Erythroblast (primary cell): ENCODE results near the gene ALG12.

Experiments
- GATA1 ChIP-seq: IDR thresholded peaks from 2 replicates; pipeline ENCODE4 v1.6.1; 2011; ENCODE audit warnings: low read depth, mild to moderate bottlenecking, control low read depth, low read length, moderate library complexity
- POLR2A ChIP-seq: IDR thresholded peaks from 2 replicates; pipeline ENCODE4 v1.6.1; 2011; ENCODE audit warnings: mild to moderate bottlenecking, low read length

- no peak for TF ChIP-seq POLR2A
- TF ChIP-seq GATA1 = no peak
Observed at GRCh38 chr22:49925525-49926128, 7.4 kb upstream of the ALG12 start.
